ENCODE measurements around the gene CGREF1.

Gene CGREF1

DNA sequence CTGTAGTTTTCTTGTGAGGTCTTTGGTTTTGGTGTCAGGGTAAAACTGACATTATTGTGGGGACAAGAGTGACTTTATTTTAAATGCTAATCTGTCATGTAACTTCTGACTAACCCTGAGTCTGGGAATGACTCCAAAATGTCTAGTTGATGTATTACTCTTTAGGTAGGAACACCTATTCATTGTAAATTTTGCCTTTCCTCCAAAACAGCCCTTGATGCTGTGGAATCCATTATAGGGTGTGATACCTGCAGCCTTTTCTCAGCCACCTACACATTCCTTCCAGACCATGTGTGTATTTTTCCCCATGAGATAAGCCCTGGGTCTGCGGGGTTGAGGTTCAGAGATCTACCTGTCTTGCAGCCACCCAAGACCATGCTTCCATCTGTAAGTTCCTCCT, 24.4 kb upstream of the CGREF1 start:
- no peak overlapping the region for H3K9ac ChIP-seq (ENCODE audit: low read length)
- H3K79me1 ChIP-seq (ENCODE audit: low read length) = no peaks in the 10 kb centered on the region

GRCh38 chr2:27139310-27139709, 20.4 kb upstream of the CGREF1 start, which contains the start of gene PRR30:
Gene PRR30, minus strand, starts transcription at chr2:27139410. Its CDS starts 1,081 bp downstream, at chr2:27138329.
- no peak within 1 kb of the TSS for H3K56ac ChIP-seq (ENCODE audit: low read length)
- H3K79me2 ChIP-seq (ENCODE audit: control insufficient read depth, insufficient read depth, low read length) = no peaks in the 10 kb centered on the region
- no peak within 1 kb of the TSS for H3K4me2 ChIP-seq (ENCODE audit: low read length)
- no peak within 1 kb of the TSS for H3K4ac ChIP-seq (ENCODE audit: low read depth, low read length)
- no peak within 1 kb of the TSS for H3K18ac ChIP-seq (ENCODE audit: low read length)
- no peak within 1 kb of the TSS for H2AK5ac ChIP-seq (ENCODE audit: low read length)
- H3K4me3 ChIP-seq (ENCODE audit: low read length) = no peak within 1 kb of the TSS
- no peak within 1 kb of the TSS for H3K9ac ChIP-seq (ENCODE audit: low read length)
- no CpG with 5 or more reads among the region's 4 CpGs for WGBS (ENCODE audit: extremely low coverage, insufficient coverage, low lambda C conversion rate)
- no peak within 1 kb of the TSS for H3K27ac ChIP-seq (ENCODE audit: low read depth, low read length)
- no peaks in the 10 kb centered on the region for H3K79me1 ChIP-seq (ENCODE audit: low read length)
- DNase-seq = no peak
- H3K36me3 ChIP-seq (ENCODE audit: control insufficient read depth, insufficient read depth, low read length) = no peaks in the 10 kb centered on the region
- no peak within 1 kb of the TSS for H2BK5ac ChIP-seq (ENCODE audit: low read length)
- H3K4me1 ChIP-seq (ENCODE audit: control insufficient read depth, low read depth, low read length) = no peaks in the 10 kb centered on the region
- no peak within 1 kb of the TSS for H2BK15ac ChIP-seq (replicated peaks; ENCODE audit: low read depth)
- no peak within 1 kb of the TSS for H4K8ac ChIP-seq (ENCODE audit: low read depth, low read length)
- no peaks in the 10 kb centered on the region for H3K27me3 ChIP-seq (ENCODE audit: insufficient read depth, low read length, poor library complexity)
- H4K5ac ChIP-seq (ENCODE audit: low read length) = no peak within 1 kb of the TSS
- no peak within 1 kb of the TSS for H2BK120ac ChIP-seq (ENCODE audit: low read depth, low read length)
- no peak within 1 kb of the TSS for H3K23ac ChIP-seq (ENCODE audit: low read length)

More for the DNA sequence above, 24.4 kb upstream of the CGREF1 start:
- DNase-seq = no peak
- no peak overlapping the region for H4K5ac ChIP-seq (ENCODE audit: low read length)
- no CpG with 5 or more reads among the region's 1 CpG for WGBS (ENCODE audit: extremely low coverage, insufficient coverage, low lambda C conversion rate)
- H3K4ac ChIP-seq (ENCODE audit: low read depth, low read length) = no peak overlapping the region
- H2BK120ac ChIP-seq (ENCODE audit: low read depth, low read length) = no peak overlapping the region
- no peaks in the 10 kb centered on the region for H3K4me1 ChIP-seq (ENCODE audit: control insufficient read depth, low read depth, low read length)
- H3K27me3 ChIP-seq (ENCODE audit: insufficient read depth, low read length, poor library complexity) = no peaks in the 10 kb centered on the region
- H3K4me2 ChIP-seq (ENCODE audit: low read length) = no peak overlapping the region
- H3K4me3 ChIP-seq (ENCODE audit: low read length) = no peak overlapping the region
- H2BK15ac ChIP-seq (replicated peaks; ENCODE audit: low read depth) = no peak overlapping the region
- H3K18ac ChIP-seq (ENCODE audit: low read length) = no peak overlapping the region
- H3K23ac ChIP-seq (ENCODE audit: low read length) = no peak overlapping the region
- no peak overlapping the region for H4K8ac ChIP-seq (ENCODE audit: low read depth, low read length)
- H3K79me2 ChIP-seq (ENCODE audit: control insufficient read depth, insufficient read depth, low read length) = no peaks in the 10 kb centered on the region
- H3K36me3 ChIP-seq (ENCODE audit: control insufficient read depth, insufficient read depth, low read length) = no peaks in the 10 kb centered on the region
- no peak overlapping the region for H3K56ac ChIP-seq (ENCODE audit: low read length)
- no peak overlapping the region for H3K27ac ChIP-seq (ENCODE audit: low read depth, low read length)
- H2AK5ac ChIP-seq (ENCODE audit: low read length) = no peak overlapping the region
- no peak overlapping the region for H2BK5ac ChIP-seq (ENCODE audit: low read length)

DNA sequence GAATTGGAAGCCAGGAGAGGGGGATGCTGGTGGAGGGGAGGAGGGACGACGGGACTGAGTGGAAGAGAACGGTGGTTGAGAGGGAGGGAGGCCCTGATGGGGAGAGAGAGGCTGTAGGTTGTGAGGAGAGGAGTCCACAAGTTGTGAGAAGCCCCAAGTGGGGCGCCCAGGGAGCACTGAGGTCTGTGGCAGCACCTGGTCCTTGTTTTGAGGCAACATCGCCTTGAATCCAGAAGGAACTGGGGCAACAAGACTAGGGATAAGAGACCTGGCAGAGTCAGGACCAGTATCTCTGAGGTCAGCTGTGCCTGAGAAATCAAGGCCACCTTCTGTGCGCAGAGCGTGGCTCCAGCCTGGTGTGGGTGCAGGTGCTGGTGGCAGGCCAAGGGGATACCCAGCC, 19.2 kb upstream of the CGREF1 start:
- Histone ChIP-seq H3K36me3 (ENCODE audit: control insufficient read depth, insufficient read depth, low read length) (no peaks in the 10 kb centered on the region), H3K27ac (ENCODE audit: low read depth, low read length) (no peak overlapping the region), H3K79me2 (ENCODE audit: control insufficient read depth, insufficient read depth, low read length) (peaks cover 7% of the 10 kb centered on the region), H2BK15ac (replicated peaks; ENCODE audit: low read depth) (no peak overlapping the region), H4K8ac (ENCODE audit: low read depth, low read length) (no peak overlapping the region), H3K4ac (ENCODE audit: low read depth, low read length) (no peak overlapping the region), H3K9ac (ENCODE audit: low read length) (no peak overlapping the region), H2AK5ac (ENCODE audit: low read length) (no peak overlapping the region), H2BK5ac (ENCODE audit: low read length) (no peak overlapping the region), H2BK120ac (ENCODE audit: low read depth, low read length) (no peak overlapping the region), H3K27me3 (ENCODE audit: insufficient read depth, low read length, poor library complexity) (no peaks in the 10 kb centered on the region), H3K23ac (ENCODE audit: low read length) (no peak overlapping the region), H4K5ac (ENCODE audit: low read length) (no peak overlapping the region), H3K79me1 (ENCODE audit: low read length) (peaks cover 4% of the 10 kb centered on the region), H3K4me1 (ENCODE audit: control insufficient read depth, low read depth, low read length) (peaks cover 4% of the 10 kb centered on the region), H3K56ac (ENCODE audit: low read length) (no peak overlapping the region), H3K18ac (ENCODE audit: low read length) (no peak overlapping the region), H3K4me3 (ENCODE audit: low read length) (no peak overlapping the region), H3K4me2 (ENCODE audit: low read length) (no peak overlapping the region)
- WGBS (ENCODE audit: extremely low coverage, insufficient coverage, low lambda C conversion rate) = no CpG with 5 or more reads among the region's 7 CpGs
- DNase-seq = no peak

DNA sequence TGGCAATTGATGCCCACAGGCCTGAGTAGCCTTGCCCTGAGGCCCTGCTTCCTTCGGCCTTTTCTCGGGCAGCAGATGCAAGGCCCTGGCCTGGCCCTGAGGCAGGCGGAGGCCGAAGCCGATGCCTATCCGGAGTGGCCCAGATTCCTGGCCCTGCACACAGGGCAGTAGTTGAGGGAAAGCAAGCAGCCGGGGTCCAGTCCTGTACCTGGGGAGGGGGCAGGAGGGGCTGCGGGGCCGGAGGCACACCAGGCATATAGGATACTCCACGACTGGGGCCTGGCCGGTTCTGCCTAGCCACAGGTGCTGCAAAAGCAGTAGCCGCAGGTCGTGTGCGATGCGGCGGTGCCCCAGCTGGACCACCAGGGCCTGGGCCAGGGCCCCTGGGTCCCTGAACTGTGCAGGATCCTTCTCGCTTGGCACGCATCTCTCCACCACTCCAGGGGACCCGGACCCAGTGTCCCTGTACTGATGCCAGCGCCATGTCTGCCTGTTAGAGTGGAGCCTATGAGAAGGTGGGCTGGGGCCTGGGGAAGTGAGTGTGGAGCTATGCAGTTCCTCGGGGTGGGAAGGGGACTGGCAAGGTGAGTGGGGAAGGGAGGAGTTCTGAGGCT, 18.5 kb upstream of the CGREF1 start:
- no peak overlapping the region for H3K4me3 ChIP-seq (ENCODE audit: low read length)
- peaks cover 6% of the 10 kb centered on the region for H3K4me1 ChIP-seq (ENCODE audit: control insufficient read depth, low read depth, low read length)
- peaks cover 11% of the 10 kb centered on the region for H3K79me2 ChIP-seq (ENCODE audit: control insufficient read depth, insufficient read depth, low read length)
- no peak overlapping the region for H4K5ac ChIP-seq (ENCODE audit: low read length)
- no peak overlapping the region for H2BK120ac ChIP-seq (ENCODE audit: low read depth, low read length)
- no peak overlapping the region for H3K9ac ChIP-seq (ENCODE audit: low read length)
- H3K36me3 ChIP-seq (ENCODE audit: control insufficient read depth, insufficient read depth, low read length) = peaks cover 4% of the 10 kb centered on the region
- no peak overlapping the region for H3K4me2 ChIP-seq (ENCODE audit: low read length)
- H3K18ac ChIP-seq (ENCODE audit: low read length) = no peak overlapping the region
- H3K4ac ChIP-seq (ENCODE audit: low read depth, low read length) = no peak overlapping the region
- H3K79me1 ChIP-seq (ENCODE audit: low read length) = peaks cover 10% of the 10 kb centered on the region
- DNase-seq = no peak
- H3K23ac ChIP-seq (ENCODE audit: low read length) = no peak overlapping the region
- no CpG with 5 or more reads among the region's 21 CpGs for WGBS (ENCODE audit: extremely low coverage, insufficient coverage, low lambda C conversion rate)
- no peak overlapping the region for H3K56ac ChIP-seq (ENCODE audit: low read length)
- no peak overlapping the region for H2AK5ac ChIP-seq (ENCODE audit: low read length)
- H2BK15ac ChIP-seq (replicated peaks; ENCODE audit: low read depth) = no peak overlapping the region
- H3K27me3 ChIP-seq (ENCODE audit: insufficient read depth, low read length, poor library complexity) = no peaks in the 10 kb centered on the region
- H3K27ac ChIP-seq (ENCODE audit: low read depth, low read length) = no peak overlapping the region
- H4K8ac ChIP-seq (ENCODE audit: low read depth, low read length) = no peak overlapping the region
- H2BK5ac ChIP-seq (ENCODE audit: low read length) = no peak overlapping the region

- Histone ChIP-seq H3K9ac (ENCODE audit: low read length) (no peak overlapping the region), H3K79me1 (ENCODE audit: low read length) (peaks cover 10% of the 10 kb centered on the region), H3K27me3 (ENCODE audit: insufficient read depth, low read length, poor library complexity) (no peaks in the 10 kb centered on the region), H3K4ac (ENCODE audit: low read depth, low read length) (no peak overlapping the region), H3K23ac (ENCODE audit: low read length) (no peak overlapping the region), H2AK5ac (ENCODE audit: low read length) (no peak overlapping the region), H3K4me2 (ENCODE audit: low read length) (no peak overlapping the region), H2BK15ac (replicated peaks; ENCODE audit: low read depth) (no peak overlapping the region), H3K36me3 (ENCODE audit: control insufficient read depth, insufficient read depth, low read length) (peaks cover 5% of the 10 kb centered on the region), H3K4me1 (ENCODE audit: control insufficient read depth, low read depth, low read length) (peaks cover 6% of the 10 kb centered on the region), H2BK120ac (ENCODE audit: low read depth, low read length) (no peak overlapping the region), H3K27ac (ENCODE audit: low read depth, low read length) (no peak overlapping the region), H4K5ac (ENCODE audit: low read length) (no peak overlapping the region), H2BK5ac (ENCODE audit: low read length) (no peak overlapping the region), H3K79me2 (ENCODE audit: control insufficient read depth, insufficient read depth, low read length) (peaks cover 11% of the 10 kb centered on the region), H4K8ac (ENCODE audit: low read depth, low read length) (no peak overlapping the region), H3K18ac (ENCODE audit: low read length) (no peak overlapping the region), H3K56ac (ENCODE audit: low read length) (no peak overlapping the region), H3K4me3 (ENCODE audit: low read length) (no peak overlapping the region)
- no CpG with 5 or more reads among the region's 7 CpGs for WGBS (ENCODE audit: extremely low coverage, insufficient coverage, low lambda C conversion rate)
- DNase-seq = no peak
These were observed 17.8 kb upstream of the CGREF1 start for GRCh38 chr2:27136751-27137150.

- Histone ChIP-seq H3K27ac (ENCODE audit: low read depth, low read length) (no peak overlapping the region), H3K18ac (ENCODE audit: low read length) (no peak overlapping the region), H3K4me1 (ENCODE audit: control insufficient read depth, low read depth, low read length) (peaks cover 6% of the 10 kb centered on the region), H3K4ac (ENCODE audit: low read depth, low read length) (no peak overlapping the region), H2BK15ac (replicated peaks; ENCODE audit: low read depth) (no peak overlapping the region), H3K9ac (ENCODE audit: low read length) (no peak overlapping the region), H3K23ac (ENCODE audit: low read length) (no peak overlapping the region), H3K4me2 (ENCODE audit: low read length) (no peak overlapping the region), H2BK120ac (ENCODE audit: low read depth, low read length) (no peak overlapping the region), H4K8ac (ENCODE audit: low read depth, low read length) (no peak overlapping the region), H3K79me1 (ENCODE audit: low read length) (peaks cover 10% of the 10 kb centered on the region), H3K4me3 (ENCODE audit: low read length) (no peak overlapping the region), H3K56ac (ENCODE audit: low read length) (no peak overlapping the region), H2BK5ac (ENCODE audit: low read length) (no peak overlapping the region), H3K79me2 (ENCODE audit: control insufficient read depth, insufficient read depth, low read length) (peaks cover 11% of the 10 kb centered on the region), H4K5ac (ENCODE audit: low read length) (no peak overlapping the region), H3K36me3 (ENCODE audit: control insufficient read depth, insufficient read depth, low read length) (peaks cover 8% of the 10 kb centered on the region), H2AK5ac (ENCODE audit: low read length) (no peak overlapping the region), H3K27me3 (ENCODE audit: insufficient read depth, low read length, poor library complexity) (no peaks in the 10 kb centered on the region)
- no CpG with 5 or more reads among the region's 12 CpGs for WGBS (ENCODE audit: extremely low coverage, insufficient coverage, low lambda C conversion rate)
- no peak for DNase-seq
These were observed 16.6 kb upstream of the CGREF1 start for GRCh38 chr2:27135478-27135955.
